GM21390 (cell line): ENCODE data around the gene FAM53A.
"Not testable (repeated sequence)": the region's sequence is repeated elsewhere in the genome, so short reads cannot be mapped to it uniquely, and the experiment has no call there.

ENCODE experiments used
- ATAC-seq: cut with Tn5 transposase; IDR thresholded peaks from one replicate; pipeline ENCODE4 v1.9.1; 2021; ENCODE audit not compliant: unreplicated experiment

The FAM53A gene

DNA sequence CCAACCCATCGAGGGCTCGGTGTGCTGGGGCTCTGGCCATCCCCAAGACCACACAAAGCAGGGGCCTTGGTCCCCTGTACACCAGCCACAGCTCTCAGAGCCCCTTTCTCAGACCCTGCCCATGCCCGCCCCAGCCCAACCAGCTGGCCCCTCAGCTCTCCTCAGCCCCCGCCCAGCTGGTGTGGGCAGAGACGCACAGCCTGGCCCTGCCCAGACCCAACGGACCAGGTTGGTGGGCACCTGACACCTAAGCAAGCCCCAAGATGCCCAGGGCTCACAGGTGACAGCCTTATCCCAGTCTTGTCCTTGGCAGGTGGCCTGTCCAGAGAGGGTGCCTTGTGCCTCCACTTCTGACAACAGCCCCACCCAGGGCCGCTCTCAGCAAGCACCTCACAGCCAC lies 42.4 kb downstream of the FAM53A start:
- ATAC-seq = no peak

- ATAC-seq = not testable (repeated sequence)
Measured at GRCh38 chr4:1640716-1641503, 43.2 kb downstream of the FAM53A start.

GRCh38 chr4:1640190-1640589 lies 43.9 kb downstream of the FAM53A start:
- ATAC-seq = no peak

GRCh38 chr4:1639299-1639868 lies 44.7 kb downstream of the FAM53A start:
- ATAC-seq = no peak

- no peak for ATAC-seq
Measured at GRCh38 chr4:1638873-1639272, 45.2 kb downstream of the FAM53A start.

GRCh38 chr4:1638272-1638598 lies 45.9 kb downstream of the FAM53A start:
- ATAC-seq = no peak

DNA sequence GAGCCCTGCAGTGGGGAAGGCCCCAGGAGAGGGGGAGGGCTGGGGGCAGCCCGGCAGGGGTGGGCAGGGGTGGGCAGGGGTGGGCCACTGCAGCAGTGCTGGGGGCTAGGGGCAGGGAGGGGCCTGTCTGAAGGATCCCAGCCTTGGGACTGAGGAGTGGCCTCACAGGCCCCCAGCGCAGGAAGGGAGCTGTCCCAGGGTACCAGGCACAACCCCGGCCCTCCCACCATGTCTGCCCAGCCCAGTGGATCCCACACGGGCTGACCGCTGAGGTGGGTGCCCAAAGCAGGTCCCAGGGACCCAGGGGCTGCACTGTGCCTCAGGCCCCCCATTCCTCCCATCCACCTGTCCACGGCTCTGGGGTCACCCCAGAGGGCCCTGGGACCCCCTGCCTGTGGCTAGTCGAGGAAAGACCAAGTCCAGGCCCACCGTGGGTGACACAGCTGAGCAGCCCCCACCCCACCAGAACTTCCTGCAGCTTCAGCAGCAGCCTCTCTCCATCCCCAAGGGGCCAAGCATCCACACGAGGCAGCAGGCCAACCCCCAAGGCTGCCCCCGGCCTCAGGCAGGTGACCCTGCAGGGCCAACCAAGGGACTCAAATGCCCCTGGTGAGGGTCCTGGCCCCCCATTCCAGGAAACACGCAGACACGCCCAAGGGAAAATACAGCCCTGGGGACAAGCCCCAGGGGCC lies 46.4 kb downstream of the FAM53A start:
- ATAC-seq = no peak

DNA sequence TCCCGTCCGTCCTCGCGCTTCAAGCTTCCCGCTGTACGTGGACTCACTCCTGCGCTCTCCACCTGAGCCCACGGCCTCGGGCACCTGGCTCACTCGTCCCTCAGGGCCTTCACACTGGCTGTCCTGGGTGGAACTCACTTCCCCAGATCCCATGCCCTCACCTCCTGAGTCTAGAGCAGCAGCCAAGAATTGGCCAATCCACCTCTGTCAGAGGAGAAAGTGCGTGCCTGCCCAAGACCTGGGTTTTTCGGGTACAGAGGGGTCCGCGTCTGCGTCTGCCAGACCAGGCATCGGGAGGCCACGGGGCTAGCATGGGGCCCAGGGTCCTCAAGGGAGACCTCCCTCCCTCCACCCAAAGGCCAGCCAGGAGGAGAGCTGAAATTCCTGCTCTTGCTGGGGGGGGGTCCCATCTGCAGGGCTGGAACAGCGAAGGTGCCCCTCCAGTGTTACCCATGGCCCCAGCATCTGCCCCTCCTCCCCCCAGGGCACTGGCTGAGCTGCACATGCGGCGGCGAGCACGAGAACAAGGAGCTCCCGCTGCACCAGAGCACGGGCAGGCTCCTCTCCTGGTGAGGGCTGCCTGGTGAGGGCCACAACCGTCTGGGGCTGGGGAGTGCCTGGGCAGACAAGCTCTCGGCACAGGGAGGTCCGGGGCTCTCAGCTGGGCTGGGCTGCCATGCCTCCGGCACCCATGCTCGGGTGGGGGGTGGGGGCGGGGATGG lies 47.5 kb downstream of the FAM53A start:
- no peak for ATAC-seq

DNA sequence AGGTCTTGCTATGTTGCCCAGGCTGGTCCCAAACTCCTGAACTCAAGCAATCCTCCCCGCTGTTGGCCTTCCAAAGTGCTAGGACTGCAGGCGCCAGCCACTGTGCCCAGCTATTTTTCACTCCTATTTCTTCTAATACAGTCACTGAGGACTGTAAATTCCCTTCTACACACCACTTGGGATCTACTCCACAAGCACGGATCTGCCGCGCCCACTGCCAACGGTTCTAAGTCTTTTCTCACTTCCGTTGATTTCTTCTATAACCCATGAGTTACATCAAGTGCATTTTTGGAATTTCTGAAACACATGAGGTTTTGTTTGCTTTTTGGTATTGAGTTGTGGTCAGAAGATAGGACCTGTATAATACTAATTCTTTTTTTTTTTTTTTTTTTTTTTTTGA lies 48.6 kb downstream of the FAM53A start:
- ATAC-seq = no peak

- no peak for ATAC-seq
Measured at GRCh38 chr4:1633993-1634392, 50.1 kb downstream of the FAM53A start.

- no peak for ATAC-seq
Measured at GRCh38 chr4:1632109-1633104, 51.7 kb downstream of the FAM53A start.

- ATAC-seq = no peak
Measured at GRCh38 chr4:1631136-1631535, 53.0 kb downstream of the FAM53A start.

DNA sequence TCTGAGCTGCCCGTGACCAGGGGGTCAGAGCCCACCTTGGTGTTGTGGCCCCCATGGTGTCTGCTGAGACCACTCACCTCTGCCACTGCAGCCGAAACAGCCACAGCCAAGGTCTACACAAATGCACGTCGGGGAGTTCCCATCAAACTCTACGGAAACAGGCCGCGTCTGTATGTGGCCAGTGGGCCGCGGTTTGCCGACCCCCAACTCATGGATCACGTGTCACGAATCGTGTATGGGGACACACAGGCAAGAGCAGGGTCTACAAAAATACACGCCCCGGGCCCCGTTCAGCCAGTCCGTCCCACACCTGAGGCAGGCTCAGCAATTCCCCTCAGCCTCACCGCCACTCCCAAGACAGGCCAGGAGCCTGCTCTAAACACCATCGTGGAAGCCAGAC lies 53.8 kb downstream of the FAM53A start:
- ATAC-seq = no peak

- ATAC-seq = no peak
Measured at GRCh38 chr4:1629699-1630083, 54.4 kb downstream of the FAM53A start.

DNA sequence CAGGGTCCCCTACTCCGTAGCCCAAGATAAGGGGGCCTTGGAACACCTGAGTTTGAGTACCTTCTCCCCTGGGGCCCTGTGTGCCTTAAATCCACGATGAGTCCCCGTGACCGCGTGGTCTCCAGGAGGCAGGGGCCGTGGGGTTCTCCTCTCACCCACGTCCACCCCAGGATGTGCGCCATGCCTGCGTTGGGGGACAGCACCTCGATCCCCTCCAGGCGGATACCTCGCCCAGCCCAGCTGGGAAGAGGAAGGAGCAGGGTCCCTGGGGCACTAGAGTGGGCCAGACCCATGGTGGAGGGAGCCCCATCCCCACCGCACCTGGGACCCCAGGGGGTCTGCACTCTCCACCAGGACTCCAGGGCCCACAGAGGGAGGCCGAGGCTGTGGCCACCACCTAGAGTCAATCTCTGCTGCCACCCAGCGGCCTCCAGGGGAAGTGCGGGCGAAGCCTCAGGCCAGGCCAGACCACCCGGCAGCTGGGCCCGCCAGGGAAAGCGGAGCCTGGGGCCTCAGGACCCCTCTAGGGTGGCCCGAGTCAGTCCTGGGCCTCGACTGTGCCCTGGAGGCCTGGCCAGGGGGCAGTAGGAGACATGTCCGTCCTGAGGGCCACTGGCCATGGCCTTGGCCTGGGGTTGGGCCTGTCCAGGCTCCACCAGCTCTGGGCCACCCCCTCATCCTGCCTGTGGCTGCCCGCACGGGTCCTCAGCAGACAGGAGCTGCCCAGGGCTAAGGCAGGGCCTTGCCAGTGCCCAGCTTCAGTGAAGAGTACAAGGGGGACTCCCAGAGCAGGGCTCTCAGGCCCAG lies 55.0 kb downstream of the FAM53A start:
- no peak for ATAC-seq

DNA sequence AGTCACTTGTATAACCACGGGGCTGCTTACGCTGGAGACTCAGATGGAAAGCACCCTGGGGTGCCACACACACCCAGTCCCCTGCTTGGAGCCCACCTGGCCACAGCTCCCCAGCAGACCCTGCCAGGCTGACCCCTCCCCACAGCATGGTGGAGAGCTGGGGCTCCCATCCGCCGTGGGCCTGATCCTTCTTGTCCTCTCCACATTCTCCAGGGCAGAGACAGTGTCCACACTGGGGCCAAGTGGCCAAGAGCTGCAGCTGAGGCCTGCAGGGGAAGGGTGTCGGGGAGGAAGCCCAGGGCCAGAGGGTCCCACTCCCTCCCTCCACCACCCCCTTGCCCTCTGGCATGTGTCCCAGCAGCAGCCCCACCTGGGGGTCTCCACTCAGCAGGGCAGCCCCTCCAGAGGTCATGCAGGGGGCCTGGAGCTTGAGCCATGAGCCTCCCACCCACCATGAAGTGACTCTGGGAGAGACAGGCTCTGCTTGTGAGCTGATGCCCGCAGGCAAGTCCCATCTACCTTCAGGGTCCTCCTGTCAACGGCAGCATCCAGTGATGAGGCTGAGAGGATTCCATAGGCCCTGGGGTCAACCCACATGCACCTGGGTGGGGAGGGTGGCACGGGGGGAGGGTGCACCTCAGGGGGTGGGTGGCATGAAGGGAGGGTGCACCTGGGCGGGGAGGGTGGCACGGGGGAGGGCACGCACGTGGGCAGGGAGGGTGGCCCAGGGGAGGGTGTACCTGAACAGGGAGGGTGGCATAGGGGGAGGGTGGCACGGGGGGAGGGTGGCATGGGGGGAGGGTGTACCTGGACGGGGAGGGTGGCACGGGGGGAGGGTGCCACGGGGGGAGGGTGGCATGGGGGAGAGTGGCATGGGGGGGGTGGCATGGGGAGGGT lies 56.4 kb downstream of the FAM53A start:
- no peak for ATAC-seq

- no peak for ATAC-seq
Measured at GRCh38 chr4:1626941-1627340, 57.2 kb downstream of the FAM53A start.

GRCh38 chr4:1626151-1626550 lies 58.0 kb downstream of the FAM53A start:
- no peak for ATAC-seq
